IMR-90 (cell line): ENCODE data around the gene FAT2. TPM values are rescaled to one million over a fixed set of nuclear protein-coding genes. Genes with fewer than 3 reads are reported as not detected.

ENCODE experiments used
- ATAC-seq: fragments of 200-7000 bp; cut with Tn5 transposase; 2 replicates; pipeline ENCODE4 v1.9.1; 2020; ENCODE audit warnings: low read depth, mild to moderate bottlenecking, moderate library complexity
- BruUV-seq: library from RNA; stranded (reverse); fragments of 400-500 nt; replicated peaks from 2 replicates; lab custom pipeline; 2021; lab: Mats Ljungman, UMichigan
- CTCF ChIA-PET: fragments of 300-600 bp; formaldehyde crosslinking; extraction: SDS; loops from one replicate; lab custom pipeline; 2021; ENCODE audit warnings: antibody characterized with exemption; lab: Yijun Ruan, JAX
- POLR2A ChIA-PET: fragments of 300-600 bp; sonication (Branson Sonifier 250); formaldehyde crosslinking; loops from one replicate; lab custom pipeline; 2022; ENCODE audit warnings: antibody characterized with exemption; ENCODE audit not compliant: unreplicated experiment; lab: Charles Lee
- DNase-seq: peaks from one replicate; pipeline ENCODE4 v3.0.0; 2013
- H2AFZ ChIP-seq: replicated peaks from 2 replicates; pipeline ENCODE3; 2013; ENCODE audit warnings: low read length, mild to moderate bottlenecking; ENCODE audit not compliant: poor library complexity
- H2AK5ac ChIP-seq: 2 replicates; pipeline ENCODE4 v1.6.1; 2013; ENCODE audit warnings: low read depth, low read length, inconsistent platforms
- H2AK9ac ChIP-seq: replicated peaks from 2 replicates; pipeline ENCODE3; 2013; ENCODE audit warnings: mild to moderate bottlenecking, low read depth, low read length, moderate library complexity; ENCODE audit not compliant: poor library complexity
- H2BK120ac ChIP-seq: 2 replicates; pipeline ENCODE4 v1.6.1; 2013; ENCODE audit warnings: low read depth, low read length, inconsistent platforms
- H2BK15ac ChIP-seq: 3 replicates; pipeline ENCODE4 v1.6.1; 2013; ENCODE audit warnings: low read depth, low read length, inconsistent platforms
- H2BK20ac ChIP-seq: 2 replicates; pipeline ENCODE4 v1.6.1; 2013; ENCODE audit warnings: low read depth, mild to moderate bottlenecking, inconsistent platforms, low read length, moderate library complexity
- H2BK5ac ChIP-seq: 2 replicates; pipeline ENCODE4 v1.6.1; 2013; ENCODE audit warnings: mild to moderate bottlenecking, low read depth, low read length, inconsistent platforms; ENCODE audit not compliant: poor library complexity, severe bottlenecking
- H3K14ac ChIP-seq: replicated peaks from 2 replicates; pipeline ENCODE4 v1.6.1; 2013; ENCODE audit warnings: low read depth, low read length, inconsistent platforms
- H3K18ac ChIP-seq: 2 replicates; pipeline ENCODE4 v1.6.1; 2013; ENCODE audit warnings: low read depth, low read length, control low read depth
- H3K23ac ChIP-seq: 2 replicates; pipeline ENCODE4 v1.6.1; 2013; ENCODE audit warnings: low read depth, low read length, inconsistent platforms
- H3K27ac ChIP-seq: 2 replicates; pipeline ENCODE4 v1.5.1; 2013; ENCODE audit warnings: mild to moderate bottlenecking, control low read depth, low read length; ENCODE audit not compliant: insufficient read depth
- H3K27me3 ChIP-seq: 2 replicates; pipeline ENCODE4 v1.6.1; 2013; ENCODE audit warnings: low read length; ENCODE audit not compliant: control insufficient read depth, insufficient read depth
- H3K36me3 ChIP-seq: 2 replicates; pipeline ENCODE4 v1.6.1; 2013; ENCODE audit warnings: low read length, mixed read lengths; ENCODE audit not compliant: control insufficient read depth, insufficient read depth
- H3K4ac ChIP-seq: 2 replicates; pipeline ENCODE4 v1.6.1; 2013; ENCODE audit warnings: low read depth, low read length, inconsistent platforms
- H3K4me1 ChIP-seq: 2 replicates; pipeline ENCODE4 v1.6.1; 2013; ENCODE audit warnings: low read length, mixed read lengths; ENCODE audit not compliant: control insufficient read depth, insufficient read depth
- H3K4me2 ChIP-seq: 2 replicates; pipeline ENCODE4 v1.6.1; 2013; ENCODE audit warnings: low read depth, mild to moderate bottlenecking, control low read depth, low read length, moderate library complexity
- H3K4me3 ChIP-seq: 2 replicates; pipeline ENCODE4 v1.5.1; 2013; ENCODE audit warnings: low read depth, mild to moderate bottlenecking, control low read depth, low read length, moderate library complexity; ENCODE audit not compliant: insufficient read depth
- H3K56ac ChIP-seq: 2 replicates; pipeline ENCODE4 v1.6.1; 2013; ENCODE audit warnings: low read length, inconsistent platforms; ENCODE audit not compliant: insufficient read depth; ENCODE audit errors: extremely low read depth
- H3K79me1 ChIP-seq, 2 experiments: 2 replicates each; pipeline ENCODE4 v1.6.1; 2013; ENCODE audit warnings: low read length in 2 of 2, inconsistent platforms in 1 of 2, low read depth in 1 of 2
- H3K9ac ChIP-seq: 2 replicates; pipeline ENCODE4 v1.6.1; 2013; ENCODE audit warnings: low read depth, low read length, control low read depth
- H3K9me1 ChIP-seq: 2 replicates; pipeline ENCODE4 v1.6.1; 2013; ENCODE audit warnings: low read length, inconsistent platforms; ENCODE audit not compliant: insufficient read depth
- H3K9me3 ChIP-seq: 2 replicates; pipeline ENCODE4 v1.6.1; 2013; ENCODE audit warnings: low read length; ENCODE audit not compliant: control insufficient read depth, insufficient read depth
- H4K20me1 ChIP-seq: 2 replicates; pipeline ENCODE4 v1.6.1; 2013; ENCODE audit warnings: low read length, inconsistent platforms; ENCODE audit not compliant: insufficient read depth
- H4K5ac ChIP-seq: 2 replicates; pipeline ENCODE4 v1.6.1; 2013; ENCODE audit warnings: mild to moderate bottlenecking, low read depth, low read length, control low read depth
- H4K8ac ChIP-seq, 2 experiments: 2 replicates each; pipeline ENCODE4 v1.6.1; 2013; ENCODE audit warnings: low read depth in 2 of 2, low read length in 2 of 2, control low read depth in 1 of 2, inconsistent platforms in 1 of 2
- H4K91ac ChIP-seq: 2 replicates; pipeline ENCODE4 v1.6.1; 2013; ENCODE audit warnings: low read depth, low read length, inconsistent platforms; ENCODE audit not compliant: insufficient read depth
- BHLHE40 ChIP-seq: fragments of 150-350 bp; IDR thresholded peaks from 2 replicates; pipeline ENCODE4 v1.6.1; 2016; ENCODE audit warnings: mild to moderate bottlenecking, low read depth, low read length
- CEBPB ChIP-seq: IDR thresholded peaks from 2 replicates; pipeline ENCODE4 v1.6.1; 2012; ENCODE audit warnings: low read depth, low read length, improper control_type of control experiment
- CHD1 ChIP-seq: IDR thresholded peaks from 2 replicates; pipeline ENCODE4 v1.6.1; 2012; ENCODE audit warnings: low read depth, low read length, improper control_type of control experiment
- FOS ChIP-seq: fragments of 150-350 bp; IDR thresholded peaks from 2 replicates; pipeline ENCODE4 v1.6.1; 2016; ENCODE audit warnings: low read depth, low read length
- MAFK ChIP-seq: IDR thresholded peaks from 2 replicates; pipeline ENCODE4 v1.6.1; 2012; ENCODE audit warnings: low read depth, low read length, improper control_type of control experiment
- MAZ ChIP-seq: IDR thresholded peaks from 2 replicates; pipeline ENCODE4 v1.6.1; 2012; ENCODE audit warnings: low read depth, mild to moderate bottlenecking, low read length, improper control_type of control experiment, moderate library complexity, borderline replicate concordance
- MXI1 ChIP-seq: IDR thresholded peaks from 2 replicates; pipeline ENCODE4 v1.6.1; 2012; ENCODE audit warnings: low read depth, mild to moderate bottlenecking, low read length, moderate library complexity, borderline replicate concordance
- NFE2L2 ChIP-seq: fragments of 150-350 bp; IDR thresholded peaks from 2 replicates; pipeline ENCODE4 v1.6.1; 2016; ENCODE audit warnings: low read depth, mild to moderate bottlenecking, low read length
- POLR2A ChIP-seq: IDR thresholded peaks from 2 replicates; pipeline ENCODE4 v1.6.1; 2012; ENCODE audit warnings: mild to moderate bottlenecking, low read depth, low read length
- RAD21 ChIP-seq: IDR thresholded peaks from 2 replicates; pipeline ENCODE4 v1.6.1; 2012; ENCODE audit warnings: low read length, improper control_type of control experiment
- RCOR1 ChIP-seq: IDR thresholded peaks from 2 replicates; pipeline ENCODE4 v1.6.1; 2012; ENCODE audit warnings: mild to moderate bottlenecking, low read length, improper control_type of control experiment; ENCODE audit not compliant: insufficient replicate concordance
- RFX5 ChIP-seq: IDR thresholded peaks from 2 replicates; pipeline ENCODE4 v1.8.0; 2012; ENCODE audit warnings: low read depth, mild to moderate bottlenecking, low read length, moderate library complexity
- SMC3 ChIP-seq: fragments of 150-350 bp; IDR thresholded peaks from 2 replicates; pipeline ENCODE4 v1.6.1; 2016; ENCODE audit warnings: low read depth, mild to moderate bottlenecking, antibody characterized with exemption, low read length, moderate library complexity
- WGBS, 2 experiments: methylation state at CpG; one replicate each; pipeline versions ENCODE4 v1.1.5 to v1.1.7; 2013; ENCODE audit warnings: missing lambda C conversion rate in 2 of 2; ENCODE audit not compliant: insufficient read length in 1 of 2; ENCODE audit errors: extremely low coverage in 2 of 2; 5-methylcytosine and 5-hydroxymethylcytosine counted together
- dilution Hi-C: fragments of 300-500 bp; cut with HindIII; formaldehyde crosslinking; loops from one replicate; pipeline ENCODE4 v1.14.3; 2018; ENCODE audit warnings: low sequenced_read_pairs; ENCODE audit not compliant: unreplicated experiment
- in situ Hi-C: fragments of 300-500 bp; cut with MboI; formaldehyde crosslinking; loops from 3 replicates; pipeline ENCODE4 v1.14.3; 2019; ENCODE audit warnings: low sequenced_read_pairs, inconsistent platforms, mixed read lengths
- intact Hi-C: fragments of 100-400 bp; cut with micrococcal nuclease; formaldehyde crosslinking; loops from 2 replicates; pipeline ENCODE4 v1.10.0; 2022
- polyA plus RNA-seq, 3 experiments: library from polyadenylated mRNA; depleted of rRNA; stranded (reverse); fragments of >200 nt; gene quantifications; 2 replicates each; pipeline ENCODE4 v1.2.3, GENCODE V29; 2012; ENCODE audit warnings: low replicate concordance in 1 of 3
- total RNA-seq: library from RNA; depleted of rRNA; stranded (reverse); fragments of >200 nt; gene quantifications from 2 replicates; pipeline ENCODE4 v1.2.3, GENCODE V29; 2012
- TF ChIP-seq, protein P1 (sequence below): fragments of 150-350 bp; IDR thresholded peaks from 2 replicates; pipeline ENCODE4 v1.6.1; 2017; ENCODE audit warnings: mild to moderate bottlenecking, antibody characterized with exemption, low read length, low read depth
- TF ChIP-seq, protein P2 (sequence below): conservative IDR thresholded peaks from 2 replicates; pipeline ENCODE4 v1.5.1; 2012; ENCODE audit warnings: mild to moderate bottlenecking, low read depth, low read length, improper control_type of control experiment
- TF ChIP-seq, protein P3 (sequence below): fragments of 150-350 bp; IDR thresholded peaks from 2 replicates; pipeline ENCODE4 v1.6.1; 2016; ENCODE audit warnings: low read depth, mild to moderate bottlenecking, low read length, moderate library complexity, borderline replicate concordance

The FAT2 gene
- total and polyA plus RNA-seq, 2 of the 4 experiments (the other 2 are of a cell fraction) = under 0.01 to 0.03 TPM

DNA sequence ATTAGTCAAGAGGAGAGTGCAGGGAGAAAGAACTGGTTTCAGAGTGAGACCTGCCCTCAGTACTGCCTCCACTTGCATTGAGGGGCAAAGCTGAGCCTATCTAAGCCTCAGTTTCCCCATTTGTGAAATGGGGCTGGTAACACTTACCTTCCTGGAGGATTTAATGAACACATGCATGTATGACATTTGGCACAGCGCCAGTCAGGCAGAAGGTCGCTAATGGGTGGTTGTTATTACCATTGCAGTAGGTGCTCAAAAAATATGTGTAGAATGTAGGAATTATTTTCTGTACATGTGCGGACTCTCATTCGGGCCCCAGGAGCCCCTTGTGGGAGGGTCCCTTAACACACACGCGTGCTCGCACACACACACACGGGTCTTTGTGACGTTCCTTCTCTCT is 10.9 kb downstream of the FAT2 start:
- Histone ChIP-seq H4K8ac (no peak overlapping the region), H3K4me1 (no peaks in the 10 kb centered on the region), H4K91ac (no peak overlapping the region), H4K20me1 (no peaks in the 10 kb centered on the region), H3K56ac (no peak overlapping the region), H3K23ac (no peak overlapping the region), H3K27me3 (peaks cover 9% of the 10 kb centered on the region; the same call in 1 of the 2 replicates), H2BK120ac (no peak overlapping the region), H4K5ac (no peak overlapping the region), H3K36me3 (no peaks in the 10 kb centered on the region), H3K18ac (no peak overlapping the region), H3K79me1 (no peaks in the 10 kb centered on the region), H3K9me1 (no peaks in the 10 kb centered on the region), H3K4me2 (no peak overlapping the region), H3K27ac (no peak overlapping the region), H2AK5ac (no peak overlapping the region), H3K14ac (no peak overlapping the region), H3K4ac (no peak overlapping the region), H2AFZ (no peak overlapping the region), H2BK20ac (no peak overlapping the region), H3K9me3 (no peaks in the 10 kb centered on the region), H2BK15ac (no peak overlapping the region), H3K9ac (no peak overlapping the region), H3K4me3 (no peak overlapping the region), H2BK5ac (no peak overlapping the region), H2AK9ac (no peak overlapping the region)
- 82% methylated on average over 5 of the region's 9 CpGs; no CpG with 5 or more reads in 1 of the 2 experiments for WGBS, 2 experiments
- in situ Hi-C loops (no loop called here), intact Hi-C loops (no loop called here), dilution Hi-C loops (no loop called here)
- TF ChIP-seq SMC3 = no peak
- TF ChIP-seq, protein P1, sequence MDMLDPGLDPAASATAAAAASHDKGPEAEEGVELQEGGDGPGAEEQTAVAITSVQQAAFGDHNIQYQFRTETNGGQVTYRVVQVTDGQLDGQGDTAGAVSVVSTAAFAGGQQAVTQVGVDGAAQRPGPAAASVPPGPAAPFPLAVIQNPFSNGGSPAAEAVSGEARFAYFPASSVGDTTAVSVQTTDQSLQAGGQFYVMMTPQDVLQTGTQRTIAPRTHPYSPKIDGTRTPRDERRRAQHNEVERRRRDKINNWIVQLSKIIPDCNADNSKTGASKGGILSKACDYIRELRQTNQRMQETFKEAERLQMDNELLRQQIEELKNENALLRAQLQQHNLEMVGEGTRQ = no peak
- no peak for TF ChIP-seq POLR2A
- no peak for TF ChIP-seq NFE2L2
- TF ChIP-seq MAZ = no peak
- TF ChIP-seq MAFK = no peak
- no peak for TF ChIP-seq RAD21
- TF ChIP-seq RCOR1 = no peak
- no peak for TF ChIP-seq BHLHE40
- no peak for TF ChIP-seq CHD1
- TF ChIP-seq RFX5 = no peak
- no peak for TF ChIP-seq FOS
- TF ChIP-seq, protein P2, sequence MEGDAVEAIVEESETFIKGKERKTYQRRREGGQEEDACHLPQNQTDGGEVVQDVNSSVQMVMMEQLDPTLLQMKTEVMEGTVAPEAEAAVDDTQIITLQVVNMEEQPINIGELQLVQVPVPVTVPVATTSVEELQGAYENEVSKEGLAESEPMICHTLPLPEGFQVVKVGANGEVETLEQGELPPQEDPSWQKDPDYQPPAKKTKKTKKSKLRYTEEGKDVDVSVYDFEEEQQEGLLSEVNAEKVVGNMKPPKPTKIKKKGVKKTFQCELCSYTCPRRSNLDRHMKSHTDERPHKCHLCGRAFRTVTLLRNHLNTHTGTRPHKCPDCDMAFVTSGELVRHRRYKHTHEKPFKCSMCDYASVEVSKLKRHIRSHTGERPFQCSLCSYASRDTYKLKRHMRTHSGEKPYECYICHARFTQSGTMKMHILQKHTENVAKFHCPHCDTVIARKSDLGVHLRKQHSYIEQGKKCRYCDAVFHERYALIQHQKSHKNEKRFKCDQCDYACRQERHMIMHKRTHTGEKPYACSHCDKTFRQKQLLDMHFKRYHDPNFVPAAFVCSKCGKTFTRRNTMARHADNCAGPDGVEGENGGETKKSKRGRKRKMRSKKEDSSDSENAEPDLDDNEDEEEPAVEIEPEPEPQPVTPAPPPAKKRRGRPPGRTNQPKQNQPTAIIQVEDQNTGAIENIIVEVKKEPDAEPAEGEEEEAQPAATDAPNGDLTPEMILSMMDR = no peak
- TF ChIP-seq, protein P3, sequence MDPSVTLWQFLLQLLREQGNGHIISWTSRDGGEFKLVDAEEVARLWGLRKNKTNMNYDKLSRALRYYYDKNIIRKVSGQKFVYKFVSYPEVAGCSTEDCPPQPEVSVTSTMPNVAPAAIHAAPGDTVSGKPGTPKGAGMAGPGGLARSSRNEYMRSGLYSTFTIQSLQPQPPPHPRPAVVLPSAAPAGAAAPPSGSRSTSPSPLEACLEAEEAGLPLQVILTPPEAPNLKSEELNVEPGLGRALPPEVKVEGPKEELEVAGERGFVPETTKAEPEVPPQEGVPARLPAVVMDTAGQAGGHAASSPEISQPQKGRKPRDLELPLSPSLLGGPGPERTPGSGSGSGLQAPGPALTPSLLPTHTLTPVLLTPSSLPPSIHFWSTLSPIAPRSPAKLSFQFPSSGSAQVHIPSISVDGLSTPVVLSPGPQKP = no peak
- no peak for TF ChIP-seq MXI1
- no peak for TF ChIP-seq CEBPB
- CTCF ChIA-PET = interaction anchor here (0.7 kb wide), 1 partner anchor 983 kb away, joined by 3 read pairs; no protein-coding TSS in a partner anchor
- POLR2A ChIA-PET = no interaction called here
- ATAC-seq (no peak), DNase-seq (no peak)
- no TSS peak for BruUV-seq
